AG04450 (cell line): ENCODE measurements around the gene GPX7. TPM values are rescaled to one million over a fixed set of nuclear protein-coding genes. Genes with fewer than 3 reads are reported as not detected.

Experiments used
- CTCF ChIA-PET: fragments of 300-600, 350-600 bp; formaldehyde crosslinking; extraction: SDS; loops from one replicate; lab custom pipeline; 2022; ENCODE audit warnings: antibody characterized with exemption, inconsistent platforms; lab: Charles Lee
- POLR2A ChIA-PET: fragments of 350-600 bp; formaldehyde crosslinking; extraction: SDS; loops from one replicate; lab custom pipeline; 2021; ENCODE audit warnings: antibody characterized with exemption, inconsistent platforms; lab: Yijun Ruan, JAX
- DNase-seq: peaks from one replicate; pipeline ENCODE4 v3.0.0-alpha.2; 2011; ENCODE audit warnings: low read depth, low spot score
- H3K27ac ChIP-seq: one replicate; pipeline ENCODE4 v1.5.1; 2012; ENCODE audit warnings: low read depth, low read length, control low read depth
- H3K27me3 ChIP-seq: one replicate; pipeline ENCODE4 v1.6.0; 2012; ENCODE audit warnings: low read length; ENCODE audit not compliant: control insufficient read depth, insufficient read depth
- H3K4me3 ChIP-seq: 2 replicates; pipeline ENCODE4 v1.5.1; 2011; ENCODE audit warnings: mild to moderate bottlenecking, low read depth, low read length, control low read depth
- H3K9me3 ChIP-seq: 2 replicates; pipeline ENCODE4 v1.5.1; 2012; ENCODE audit warnings: low read length; ENCODE audit not compliant: control insufficient read depth, insufficient read depth
- CTCF ChIP-seq: IDR thresholded peaks from 2 replicates; pipeline ENCODE4 v1.5.1; 2011; ENCODE audit warnings: low read depth, low read length, control low read depth, inconsistent platforms
- polyA plus RNA-seq: library from polyadenylated mRNA; depleted of rRNA; stranded (reverse); fragments of >200 nt; gene quantifications from 2 replicates; pipeline ENCODE4 v1.2.3, GENCODE V29; 2011

The GPX7 gene
- polyA plus RNA-seq, 1 experiment: 14.1 TPM

- Histone ChIP-seq H3K27ac (no peak overlapping the region), H3K27me3 (peaks cover 45% of the 10 kb centered on the region), H3K4me3 (no peak overlapping the region), H3K9me3 (no peaks in the 10 kb centered on the region; the same call in 1 of the 2 replicates)
- no peak for TF ChIP-seq CTCF
- DNase-seq: no peak
- POLR2A ChIA-PET: interaction anchor here (0.6 to 0.7 kb wide), 2 partner anchors 13 to 231 kb away, joined by 4 to 8 read pairs; partner anchors contain the start of genes ORC1 and PRPF38A
- CTCF ChIA-PET: no interaction called here
Observed at GRCh38 chr1:52635321-52636089, 33.3 kb downstream of the GPX7 start.

GRCh38 chr1:52636721-52637695, 34.8 kb downstream of the GPX7 start:
- H3K4me3 ChIP-seq: no peak overlapping the region
- no peak for TF ChIP-seq CTCF
- no peak for DNase-seq
- ChIA-PET POLR2A (no interaction called here), CTCF (no interaction called here)
- H3K27me3 ChIP-seq: peaks cover 44% of the 10 kb centered on the region
- no peak overlapping the region for H3K27ac ChIP-seq
- no peaks in the 10 kb centered on the region; the same call in 1 of the 2 replicates for H3K9me3 ChIP-seq

- peaks cover 34% of the 10 kb centered on the region for H3K27me3 ChIP-seq
- no peaks in the 10 kb centered on the region for H3K9me3 ChIP-seq
- H3K27ac ChIP-seq: no peak overlapping the region
- no peak for TF ChIP-seq CTCF
- no peak for DNase-seq
- CTCF ChIA-PET: no interaction called here
- POLR2A ChIA-PET: no interaction called here
- H3K4me3 ChIP-seq: no peak overlapping the region
Observed at GRCh38 chr1:52637946-52638345, 35.8 kb downstream of the GPX7 start.

GRCh38 chr1:52640697-52641096, 38.5 kb downstream of the GPX7 start:
- no peak for TF ChIP-seq CTCF
- POLR2A ChIA-PET: interaction anchor here (0.6 kb wide), 1 partner anchor 30 kb away, joined by 3 read pairs; no protein-coding TSS in a partner anchor
- Histone ChIP-seq H3K9me3 (no peaks in the 10 kb centered on the region), H3K27me3 (peaks cover 16% of the 10 kb centered on the region), H3K4me3 (no peak overlapping the region), H3K27ac (no peak overlapping the region)
- CTCF ChIA-PET: no interaction called here
- DNase-seq: no peak

- CTCF ChIA-PET: no interaction called here
- TF ChIP-seq CTCF: no peak
- Histone ChIP-seq H3K27me3 (peaks cover 16% of the 10 kb centered on the region), H3K4me3 (no peak overlapping the region), H3K27ac (no peak overlapping the region), H3K9me3 (no peaks in the 10 kb centered on the region)
- DNase-seq: no peak
- POLR2A ChIA-PET: no interaction called here
Observed at GRCh38 chr1:52641307-52641706, 39.1 kb downstream of the GPX7 start.
